GM13977 (cell line): ENCODE results near the gene TRIM66.

Experiments used
- DNase-seq: peaks from one replicate; pipeline ENCODE4 v3.0.0; 2012; ENCODE audit warnings: low spot score
- in situ Hi-C: fragments of 300-500 bp; cut with MboI; formaldehyde crosslinking; loops from one replicate; pipeline ENCODE4 v1.12.0; 2022; ENCODE audit warnings: low sequenced_read_pairs, low pct_unique_long_range_greater_than_20kb, mixed read lengths, inconsistent platforms; ENCODE audit not compliant: unreplicated experiment
- TF ChIP-seq, protein P1 (sequence below): IDR thresholded peaks from 2 replicates; pipeline ENCODE4 v1.5.1; 2012; ENCODE audit warnings: mild to moderate bottlenecking, control low read depth; ENCODE audit not compliant: insufficient read depth; ENCODE audit errors: extremely low read depth, missing control alignments

TRIM66 gene

DNA sequence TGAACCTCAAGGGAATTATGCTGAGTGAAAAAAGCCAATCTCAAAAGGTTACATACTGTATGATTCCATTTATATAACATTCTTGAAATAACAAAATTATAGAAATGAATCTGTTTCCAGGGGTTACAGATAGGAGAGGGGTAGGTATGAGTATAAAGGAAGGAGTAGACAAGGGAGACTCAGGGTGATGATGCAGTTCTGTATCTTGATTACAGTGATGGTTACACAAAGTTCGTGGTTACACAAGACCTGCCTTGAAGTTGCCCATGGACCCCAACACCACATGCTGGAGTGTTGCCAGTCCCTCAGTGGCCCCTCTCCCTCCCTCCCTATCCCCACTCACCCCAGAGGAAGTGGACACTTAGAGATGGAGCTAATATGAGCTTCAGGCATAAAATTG is 108.7 kb downstream of the TRIM66 start:
- no peak for DNase-seq
- in situ Hi-C loops: loop anchor here (25.0 kb wide), 1 partner anchor 236 kb away; no protein-coding TSS in a partner anchor
- TF ChIP-seq, protein P1, sequence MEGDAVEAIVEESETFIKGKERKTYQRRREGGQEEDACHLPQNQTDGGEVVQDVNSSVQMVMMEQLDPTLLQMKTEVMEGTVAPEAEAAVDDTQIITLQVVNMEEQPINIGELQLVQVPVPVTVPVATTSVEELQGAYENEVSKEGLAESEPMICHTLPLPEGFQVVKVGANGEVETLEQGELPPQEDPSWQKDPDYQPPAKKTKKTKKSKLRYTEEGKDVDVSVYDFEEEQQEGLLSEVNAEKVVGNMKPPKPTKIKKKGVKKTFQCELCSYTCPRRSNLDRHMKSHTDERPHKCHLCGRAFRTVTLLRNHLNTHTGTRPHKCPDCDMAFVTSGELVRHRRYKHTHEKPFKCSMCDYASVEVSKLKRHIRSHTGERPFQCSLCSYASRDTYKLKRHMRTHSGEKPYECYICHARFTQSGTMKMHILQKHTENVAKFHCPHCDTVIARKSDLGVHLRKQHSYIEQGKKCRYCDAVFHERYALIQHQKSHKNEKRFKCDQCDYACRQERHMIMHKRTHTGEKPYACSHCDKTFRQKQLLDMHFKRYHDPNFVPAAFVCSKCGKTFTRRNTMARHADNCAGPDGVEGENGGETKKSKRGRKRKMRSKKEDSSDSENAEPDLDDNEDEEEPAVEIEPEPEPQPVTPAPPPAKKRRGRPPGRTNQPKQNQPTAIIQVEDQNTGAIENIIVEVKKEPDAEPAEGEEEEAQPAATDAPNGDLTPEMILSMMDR: no peak

DNA sequence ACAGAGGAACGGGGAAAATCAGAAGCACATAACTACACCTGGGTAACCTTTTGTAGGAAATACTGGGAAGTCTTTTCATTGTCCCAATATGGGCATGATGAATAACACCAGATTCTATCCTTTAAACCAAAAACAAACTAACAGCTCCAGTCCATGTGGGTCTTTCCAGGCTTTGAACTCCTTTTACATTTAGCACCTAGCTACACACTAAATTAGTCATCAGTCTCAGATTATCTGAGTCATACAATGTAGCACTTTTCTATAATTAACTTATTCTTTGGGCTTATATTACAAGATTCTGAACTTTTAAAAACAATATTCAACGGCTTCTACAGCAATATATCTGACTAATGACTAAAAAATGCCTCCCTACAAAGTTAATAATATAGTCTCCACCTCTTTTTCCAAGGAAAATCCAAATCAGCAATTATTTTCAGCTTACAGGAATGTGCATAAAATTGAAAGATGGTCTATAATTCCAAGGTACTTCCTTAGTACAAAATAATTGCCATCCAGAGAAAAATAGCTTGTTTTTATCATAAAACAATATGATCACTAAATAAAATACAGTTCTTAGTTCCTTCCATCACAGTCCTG is 114.8 kb downstream of the TRIM66 start:
- in situ Hi-C loops: loop anchor here (10.0 to 25.0 kb wide), 2 partner anchors 230 to 343 kb away; no protein-coding TSS in a partner anchor
- TF ChIP-seq, protein P1: no peak

DNA sequence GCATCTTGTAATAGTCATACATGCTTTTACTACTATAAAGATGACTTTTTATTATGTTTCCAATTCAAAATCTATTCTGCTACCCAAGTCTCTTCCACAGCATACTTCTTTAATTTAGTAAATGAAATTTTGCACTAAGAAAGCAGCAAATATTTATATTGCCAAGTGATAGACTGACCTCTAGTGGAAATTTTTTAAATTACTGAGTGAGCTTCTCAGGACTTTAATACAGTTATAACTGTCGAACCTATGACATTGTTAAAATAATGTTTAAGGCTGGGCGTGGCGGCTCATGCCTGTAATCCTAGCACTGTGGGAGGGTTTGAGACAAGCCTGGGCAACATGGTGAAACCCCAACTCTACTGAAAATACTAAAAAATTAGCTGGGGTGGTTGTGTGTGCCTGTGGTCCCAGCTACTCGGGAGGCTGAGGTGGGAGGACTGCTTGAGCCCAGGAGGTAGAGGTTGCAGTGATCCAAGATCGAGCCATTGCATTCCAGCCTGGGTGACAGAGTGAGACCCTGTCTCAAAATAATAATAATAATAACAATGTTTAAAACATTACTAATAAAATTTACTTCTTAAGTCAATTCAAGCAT is 115.8 kb downstream of the TRIM66 start:
- in situ Hi-C loops: loop anchor here (10.0 to 25.0 kb wide), 2 partner anchors 229 to 342 kb away; no protein-coding TSS in a partner anchor
- TF ChIP-seq, protein P1: peak; percentile 58
- DNase-seq: peak; percentile 25

More for the DNA sequence above, 114.8 kb downstream of the TRIM66 start:
- DNase-seq: peak; percentile 28

DNA sequence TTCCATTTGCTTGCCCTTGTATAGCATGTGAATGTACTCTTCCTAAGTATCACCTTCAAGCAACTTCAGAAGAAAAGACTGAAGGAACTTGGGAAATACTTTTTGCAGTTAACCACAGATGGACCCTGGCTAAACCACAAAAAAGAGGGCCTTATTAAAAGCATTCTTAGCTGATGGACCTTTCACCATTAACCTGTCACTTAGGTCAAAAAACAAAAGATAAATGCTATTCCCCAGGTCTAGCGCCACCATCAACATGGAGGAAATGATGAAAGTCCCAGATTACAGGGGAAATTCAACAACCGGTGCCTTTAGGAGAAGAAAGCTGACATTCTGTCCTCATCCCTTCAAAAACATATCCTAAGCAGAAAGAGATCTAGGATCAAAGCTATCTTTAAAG is 117.9 kb downstream of the TRIM66 start:
- no peak for DNase-seq
- TF ChIP-seq, protein P1: no peak
- in situ Hi-C loops: loop anchor here (10.0 to 25.0 kb wide), 2 partner anchors 227 to 340 kb away; no protein-coding TSS in a partner anchor
